Lower leg skin (tissue), 4 donors: Measurements from ENCODE around the gene ZSCAN16. TPM values are rescaled to one million over a fixed set of nuclear protein-coding genes. Genes with fewer than 3 reads are reported as not detected.
A peak's percentile ranks its signal among the peaks of the same experiment; 100 is the strongest.
"Not testable (repeated sequence)": the region's sequence is repeated elsewhere in the genome, so short reads cannot be mapped to it uniquely, and the experiment has no call there.

Experiments
- DNase-seq, 2 donors: peaks; one replicate each; pipeline ENCODE4 v3.0.0-alpha.2; 2019; ENCODE audit warnings: low spot score in 2 of 2
- H3K4me3 ChIP-seq: fragments of 200-600 bp; sonication (generic); 2 replicates; pipeline ENCODE4 v1.5.1; 2017; ENCODE audit warnings: mild to moderate bottlenecking, low read depth; ENCODE audit not compliant: poor library complexity, severe bottlenecking
- CTCF ChIP-seq, 3 donors: fragments of 450-650 bp; IDR thresholded peaks; one replicate each; pipeline ENCODE4 v1.5.1; 2016; ENCODE audit warnings: antibody characterized with exemption in 3 of 3, mild to moderate bottlenecking in 3 of 3, moderate library complexity in 2 of 3
- POLR2A ChIP-seq, 2 donors: fragments of 450-650 bp; IDR thresholded peaks; one replicate each; pipeline ENCODE4 v1.6.1; 2016 to 2017; ENCODE audit warnings: antibody characterized with exemption in 2 of 2, mild to moderate bottlenecking in 1 of 2, moderate library complexity in 1 of 2
- WGBS, 2 donors: methylation state at CpG; one replicate each; pipeline ENCODE4 v1.1.5; 2018; 5-methylcytosine and 5-hydroxymethylcytosine counted together
- intact Hi-C: fragments of 100-400 bp; cut with DNase I; formaldehyde crosslinking; loops from one replicate; pipeline ENCODE4 v1.15.0; 2023; ENCODE audit warnings: low total_unique reads
- total RNA-seq, 4 donors: library from RNA; depleted of rRNA; stranded (reverse); fragments of >200 nt; gene quantifications; one replicate each; pipeline ENCODE4 v1.1.0, GENCODE V29; 2016

ZSCAN16 gene
- total RNA-seq, 4 donors from 2014 or later: 3.9 to 6.1 (median 5.3) TPM

- 90 to 93% methylated on average over 2 of the region's 2 CpGs for WGBS, 2 donors
- no peak overlapping the region for H3K4me3 ChIP-seq
- intact Hi-C loops: no loop called here
- DNase-seq: no peak
- TF ChIP-seq CTCF (IDR thresholded peaks at IDR 0.05) (no peak), POLR2A (IDR thresholded peaks at IDR 0.05) (no peak)
Measured at GRCh38 chr6:28121876-28122275, 2.5 kb upstream of the ZSCAN16 start.

GRCh38 chr6:28122283-28122682 is 2.1 kb upstream of the ZSCAN16 start:
- 92 to 95% methylated on average over 5 of the region's 5 CpGs for WGBS, 2 donors
- H3K4me3 ChIP-seq, DNase-seq, intact Hi-C loops: not testable (repeated sequence)

- WGBS, 2 donors: 12 to 14% methylated on average over 6 of the region's 6 CpGs
Measured at GRCh38 chr6:28124971-28125353, 553 bp downstream of the ZSCAN16 start.

GRCh38 chr6:28125401-28125800 is 992 bp downstream of the ZSCAN16 start:
- 70 to 76% methylated on average over 4 of the region's 4 CpGs for WGBS, 2 donors
- TF ChIP-seq CTCF (IDR thresholded peaks at IDR 0.05): no peak
- intact Hi-C loops: no loop called here
- no peak for DNase-seq
- no peak overlapping the region for H3K4me3 ChIP-seq

More at GRCh38 chr6:28124971-28125353, 553 bp downstream of the ZSCAN16 start:
- no peak for TF ChIP-seq CTCF (IDR thresholded peaks at IDR 0.05)
- no peak for TF ChIP-seq POLR2A (IDR thresholded peaks at IDR 0.05)
- peak overlapping the region; percentile 56 for H3K4me3 ChIP-seq
- DNase-seq: no peak
- intact Hi-C loops: no loop called here

GRCh38 chr6:28134015-28134414 is 9.6 kb downstream of the ZSCAN16 start:
- 46 to 58% methylated on average over 3 of the region's 3 CpGs for WGBS, 2 donors
- no peak for DNase-seq
- H3K4me3 ChIP-seq: no peak overlapping the region
- intact Hi-C loops: no loop called here
- TF ChIP-seq POLR2A (IDR thresholded peaks at IDR 0.05) (no peak), CTCF (IDR thresholded peaks at IDR 0.05) (no peak)

- 49 to 66% methylated on average over 1 of the region's 1 CpG for WGBS, 2 donors
- H3K4me3 ChIP-seq: no peak overlapping the region
- intact Hi-C loops: no loop called here
- no peak for DNase-seq
- TF ChIP-seq POLR2A (IDR thresholded peaks at IDR 0.05) (no peak), CTCF (IDR thresholded peaks at IDR 0.05) (no peak)
Measured at GRCh38 chr6:28134716-28135115, 10.3 kb downstream of the ZSCAN16 start.
